Vagina (tissue), 2 donors: Measurements from ENCODE around the gene PCSK6.

Experiments
- POLR2A ChIP-seq, 2 donors: fragments of 450-650 bp; IDR thresholded peaks; one replicate each; pipeline ENCODE4 v1.6.1; 2017; ENCODE audit warnings: antibody characterized with exemption in 2 of 2, mild to moderate bottlenecking in 2 of 2, moderate library complexity in 2 of 2
- TF ChIP-seq, protein P1 (sequence below), 3 experiments: fragments of 450-650 bp in 2 of 3; fragments of 200-600 bp in 1 of 3; sonication (generic) in 1 of 3; IDR thresholded peaks; one replicate each; pipeline ENCODE4 v1.5.1; 2017 to 2019; ENCODE audit warnings: antibody characterized with exemption in 3 of 3, mild to moderate bottlenecking in 2 of 3, moderate library complexity in 2 of 3

DNA sequence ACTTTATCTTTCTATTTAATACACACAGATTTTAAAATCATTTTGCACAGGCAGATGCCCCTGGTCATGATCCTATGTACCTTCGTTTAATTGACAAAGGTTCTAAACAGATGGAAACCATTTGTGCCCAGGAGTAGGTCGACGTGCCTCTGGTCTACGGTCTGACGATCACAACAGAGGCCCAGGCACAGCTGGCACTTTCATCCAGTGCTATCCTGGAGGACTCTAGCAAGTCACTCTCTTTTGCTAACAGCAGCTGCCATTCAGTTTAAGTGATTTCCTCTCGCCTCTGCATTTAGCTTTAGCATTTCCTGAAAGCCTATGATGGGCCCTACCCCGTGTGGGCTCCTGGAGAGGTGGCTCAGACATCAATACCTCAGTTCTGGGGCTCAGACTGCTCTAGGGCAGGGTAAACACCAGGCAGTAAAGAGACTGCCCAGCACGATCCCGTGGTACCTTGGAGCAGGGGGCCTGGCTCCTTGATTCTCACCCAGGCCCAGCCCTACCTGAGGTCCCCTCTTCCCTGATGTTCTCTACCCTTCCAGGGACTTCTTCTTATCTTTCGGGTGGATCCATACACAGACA, 111.2 kb downstream of the PCSK6 start:
- TF ChIP-seq, protein P1, sequence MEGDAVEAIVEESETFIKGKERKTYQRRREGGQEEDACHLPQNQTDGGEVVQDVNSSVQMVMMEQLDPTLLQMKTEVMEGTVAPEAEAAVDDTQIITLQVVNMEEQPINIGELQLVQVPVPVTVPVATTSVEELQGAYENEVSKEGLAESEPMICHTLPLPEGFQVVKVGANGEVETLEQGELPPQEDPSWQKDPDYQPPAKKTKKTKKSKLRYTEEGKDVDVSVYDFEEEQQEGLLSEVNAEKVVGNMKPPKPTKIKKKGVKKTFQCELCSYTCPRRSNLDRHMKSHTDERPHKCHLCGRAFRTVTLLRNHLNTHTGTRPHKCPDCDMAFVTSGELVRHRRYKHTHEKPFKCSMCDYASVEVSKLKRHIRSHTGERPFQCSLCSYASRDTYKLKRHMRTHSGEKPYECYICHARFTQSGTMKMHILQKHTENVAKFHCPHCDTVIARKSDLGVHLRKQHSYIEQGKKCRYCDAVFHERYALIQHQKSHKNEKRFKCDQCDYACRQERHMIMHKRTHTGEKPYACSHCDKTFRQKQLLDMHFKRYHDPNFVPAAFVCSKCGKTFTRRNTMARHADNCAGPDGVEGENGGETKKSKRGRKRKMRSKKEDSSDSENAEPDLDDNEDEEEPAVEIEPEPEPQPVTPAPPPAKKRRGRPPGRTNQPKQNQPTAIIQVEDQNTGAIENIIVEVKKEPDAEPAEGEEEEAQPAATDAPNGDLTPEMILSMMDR (IDR thresholded peaks at IDR 0.05): no peak
- no peak for TF ChIP-seq POLR2A (IDR thresholded peaks at IDR 0.05)
